Naive thymus-derived CD4-positive, alpha-beta T cell (primary cell): ENCODE results near the gene GNB3. TPM values are rescaled to one million over a fixed set of nuclear protein-coding genes. Genes with fewer than 3 reads are reported as not detected.

Experiments used
- ATAC-seq: fragments of 150-1000 bp; cut with Tn5 transposase; 2 replicates; pipeline ENCODE4 v1.10.0; 2021; ENCODE audit warnings: mild to moderate bottlenecking, moderate library complexity
- CTCF ChIA-PET: fragments of 350-600 bp; sonication (Branson Sonifier 250); formaldehyde crosslinking; loops from one replicate; lab custom pipeline; 2021; ENCODE audit warnings: antibody characterized with exemption; lab: Charles Lee
- POLR2A ChIA-PET: fragments of 350-600 bp; sonication (Branson Sonifier 250); formaldehyde crosslinking; loops from one replicate; lab custom pipeline; 2021; ENCODE audit warnings: antibody characterized with exemption, inconsistent platforms; lab: Charles Lee
- DNase-seq, 9 donors: peaks; one replicate each; pipeline versions ENCODE4 v3.0.0 to v3.0.0-alpha.2; 2020 to 2022; ENCODE audit warnings: mixed read lengths in 1 of 9
- H3K27ac ChIP-seq: one replicate; pipeline ENCODE4 v1.7.0; 2013; ENCODE audit warnings: mild to moderate bottlenecking, low read depth, low read length, moderate library complexity
- H3K27me3 ChIP-seq, 2 donors: one replicate each; pipeline ENCODE4 v1.7.0; 2013; ENCODE audit warnings: low read length in 2 of 2, mild to moderate bottlenecking in 2 of 2, moderate library complexity in 2 of 2; ENCODE audit not compliant: control insufficient read depth in 2 of 2, insufficient read depth in 2 of 2
- H3K36me3 ChIP-seq, 3 experiments: 1 replicate in 2 of 3; 2 replicates in 1 of 3; pipeline ENCODE4 v1.7.0; 2013; ENCODE audit warnings: low read length in 3 of 3, mild to moderate bottlenecking in 3 of 3, moderate library complexity in 1 of 3; ENCODE audit not compliant: insufficient read depth in 3 of 3, control insufficient read depth in 2 of 3
- H3K4me1 ChIP-seq, 2 donors: one replicate each; pipeline ENCODE4 v1.7.0; 2013; ENCODE audit warnings: low read length in 2 of 2, mild to moderate bottlenecking in 2 of 2, moderate library complexity in 1 of 2; ENCODE audit not compliant: control insufficient read depth in 2 of 2, insufficient read depth in 2 of 2
- H3K4me3 ChIP-seq: 2 replicates; pipeline ENCODE4 v1.7.0; 2013; ENCODE audit warnings: mild to moderate bottlenecking, low read length
- H3K9me3 ChIP-seq, 3 experiments: 1 replicate in 2 of 3; 2 replicates in 1 of 3; pipeline ENCODE4 v1.7.0; 2013; ENCODE audit warnings: low read length in 3 of 3; ENCODE audit not compliant: control insufficient read depth in 2 of 3
- H3K27ac Mint-ChIP-seq, 9 donors: one replicate each; pipeline ENCODE4 v1.8.0; 2020 to 2022; ENCODE audit warnings: mixed read lengths in 9 of 9, mild to moderate bottlenecking in 8 of 9, moderate library complexity in 5 of 9, inconsistent platforms in 2 of 9
- H3K27me3 Mint-ChIP-seq, 5 donors: one replicate each; pipeline ENCODE4 v1.8.0; 2021 to 2022; ENCODE audit warnings: mixed read lengths in 5 of 5, mild to moderate bottlenecking in 1 of 5
- H3K36me3 Mint-ChIP-seq, 5 donors: one replicate each; pipeline ENCODE4 v1.8.0; 2020 to 2022; ENCODE audit warnings: mixed read lengths in 5 of 5, mild to moderate bottlenecking in 3 of 5, inconsistent platforms in 1 of 5
- H3K4me1 Mint-ChIP-seq, 7 donors: one replicate each; pipeline ENCODE4 v1.8.0; 2020 to 2022; ENCODE audit warnings: mixed read lengths in 7 of 7, mild to moderate bottlenecking in 3 of 7, inconsistent platforms in 1 of 7
- H3K4me3 Mint-ChIP-seq, 10 donors: one replicate each; pipeline ENCODE4 v1.8.0; 2020 to 2022; ENCODE audit warnings: mild to moderate bottlenecking in 10 of 10, mixed read lengths in 10 of 10, moderate library complexity in 6 of 10, inconsistent platforms in 2 of 10
- H3K9me3 Mint-ChIP-seq, 11 donors: one replicate each; pipeline ENCODE4 v1.8.0; 2020 to 2022; ENCODE audit warnings: mixed read lengths in 11 of 11, mild to moderate bottlenecking in 4 of 11, inconsistent platforms in 1 of 11, moderate library complexity in 1 of 11
- intact Hi-C, 2 donors: fragments of 100-400 bp; cut with micrococcal nuclease; formaldehyde crosslinking; loops; one replicate each; pipeline ENCODE4 v1.15.1; 2023
- polyA plus RNA-seq, 2 donors: library from polyadenylated mRNA; unstranded; fragments of 300-500 nt; fragmentation: Illumina TruSeq; gene quantifications; one replicate each; pipeline ENCODE4 v1.2.3, GENCODE V29; 2021
- total RNA-seq, 6 experiments: library from RNA in 5 of 6; stranded (reverse) in 5 of 6; gene quantifications; 1 replicate in 5 of 6; 2 replicates in 1 of 6; pipeline ENCODE4 v1.2.3 and lab custom pipeline; 2021 to 2026

The GNB3 gene
- total RNA-seq = 10 to 100 TPM in 2 of 5 experiments, 1 to 10 TPM in 2, under 1 TPM in 1; 0.63 to 11.8 (median 3.2) TPM
- polyA plus RNA-seq = under 1 TPM in 1 of 2 donors, not detected in 1; 0.23 TPM
- total RNA-seq (lab: John Stamatoyannopoulos, UW) = 3.4 reads per million, percentile 18 among the genes with 10 or more reads in this experiment

- peaks cover 0 to 3% (median 0%) of the 10 kb centered on the region in 7 donors for H3K4me1 Mint-ChIP-seq
- Histone ChIP-seq H3K4me3 (no peak within 1 kb of the TSS), H3K27ac (no peak within 1 kb of the TSS), H3K9me3 (no peaks in the 10 kb centered on the region), H3K4me1 (peaks cover 0 to 2% of the 10 kb centered on the region in 2 donors), H3K36me3 (peaks cover 0 to 6% (median 0%) of the 10 kb centered on the region in 3 experiments), H3K27me3 (no peaks in the 10 kb centered on the region)
- DNase-seq (no peak), ATAC-seq (no peak)
- H3K27ac Mint-ChIP-seq = no peak within 1 kb of the TSS
- POLR2A ChIA-PET = interaction anchor here (0.5 to 1.6 kb wide), 6 partner anchors 10 to 244 kb away, joined by 3 to 5 read pairs (median 3); partner anchors contain the start of genes CDCA3, MLF2 and SPSB2
- no peaks in the 10 kb centered on the region for H3K9me3 Mint-ChIP-seq
- peaks cover 0 to 10% (median 5%) of the 10 kb centered on the region in 5 donors for H3K36me3 Mint-ChIP-seq
- intact Hi-C loops = no loop called here
- CTCF ChIA-PET = no interaction called here
- no peak within 1 kb of the TSS for H3K4me3 Mint-ChIP-seq
- H3K27me3 Mint-ChIP-seq = no peaks in the 10 kb centered on the region
Measured at GRCh38 chr12:6840761-6841515, at the start of gene GNB3. GNB3 (plus strand) TSS chr12:6840925; CDS start chr12:6841288, 363 bp downstream.

DNA sequence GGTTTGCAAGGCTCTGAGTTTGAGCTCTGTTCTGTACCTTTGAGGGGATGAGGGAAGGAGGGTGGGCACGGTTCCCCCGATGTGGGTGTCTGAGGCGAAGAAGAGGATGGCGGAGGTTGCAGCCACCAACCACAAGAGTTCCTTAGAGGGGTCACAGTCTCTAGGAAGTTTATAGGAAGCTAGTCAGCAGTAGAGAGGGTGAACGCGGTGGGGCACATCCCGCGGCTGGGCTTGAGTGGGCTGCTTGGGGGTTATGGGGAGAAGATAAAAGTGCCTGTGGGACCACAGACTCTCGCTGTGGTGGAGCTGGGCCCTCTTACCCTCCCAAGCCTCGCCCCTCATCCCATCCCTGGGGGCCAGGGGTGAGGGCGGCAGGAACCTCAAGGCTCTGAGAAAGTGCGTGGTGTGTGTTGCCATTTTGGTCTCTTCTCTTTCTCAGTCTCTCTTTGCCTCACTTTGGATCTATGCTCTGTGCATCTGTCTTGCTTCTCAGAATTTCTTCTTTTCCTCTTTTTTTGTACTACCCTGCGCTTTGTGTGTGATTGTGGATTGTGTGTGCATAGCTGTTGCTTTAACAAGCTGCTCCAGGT is 48.7 kb upstream of the GNB3 start:
- intact Hi-C loops = loop anchor here (1.0 to 5.0 kb wide), 4 partner anchors 17 to 105 kb away; partner anchors contain the start of gene ZNF384 (in 1 of the 2)
- Histone ChIP-seq H3K27me3 (no peaks in the 10 kb centered on the region), H3K27ac (peak overlapping the region; percentile 86), H3K4me3 (peak overlapping the region; percentile 87), H3K4me1 (peaks cover 0 to 35% of the 10 kb centered on the region in 2 donors), H3K9me3 (no peaks in the 10 kb centered on the region), H3K36me3 (peaks cover 0 to 20% (median 13%) of the 10 kb centered on the region in 3 experiments)
- no peaks in the 10 kb centered on the region for H3K27me3 Mint-ChIP-seq
- H3K36me3 Mint-ChIP-seq = peaks cover 4 to 37% (median 14%) of the 10 kb centered on the region in 5 donors
- ChIA-PET CTCF (interaction anchor here (0.5 to 2.7 kb wide), 9 partner anchors 9 to 123 kb away, joined by 3 to 18 read pairs (median 7); partner anchors contain the start of gene MLF2), POLR2A (interaction anchor here (0.8 to 3.3 kb wide), 18 partner anchors 9 to 189 kb away, joined by 3 to 29 read pairs (median 6); partner anchors contain the start of genes CDCA3, GPR162, LAG3 and MLF2)
- ATAC-seq (peak; percentile 22), DNase-seq (peak in 2 of 9 donors; percentile 22 to 55)
- peaks cover 51 to 82% (median 71%) of the 10 kb centered on the region in 7 donors for H3K4me1 Mint-ChIP-seq
- H3K4me3 Mint-ChIP-seq = peak overlapping the region; percentile 85 to 99 (median 96)
- peak overlapping the region; percentile 88 to 99 (median 97) for H3K27ac Mint-ChIP-seq
- no peaks in the 10 kb centered on the region for H3K9me3 Mint-ChIP-seq

- CTCF ChIA-PET = interaction anchor here (0.7 to 2.7 kb wide), 11 partner anchors 9 to 172 kb away, joined by 3 to 18 read pairs (median 5); partner anchors contain the start of gene MLF2
Measured at GRCh38 chr12:6792522-6793201, 48.1 kb upstream of the GNB3 start.

GRCh38 chr12:6795088-6795487 is 45.6 kb upstream of the GNB3 start:
- peaks cover 0 to 45% (median 19%) of the 10 kb centered on the region in 3 experiments for H3K36me3 ChIP-seq
- POLR2A ChIA-PET = interaction anchor here (0.7 to 2.2 kb wide), 4 partner anchors 9 to 26 kb away, joined by 3 to 6 read pairs (median 4); no protein-coding TSS in a partner anchor
- Mint-ChIP-seq H3K27ac (peak overlapping the region in 8 of 9 donors; percentile 15 to 97 (median 76)), H3K36me3 (peaks cover 4 to 46% (median 21%) of the 10 kb centered on the region in 5 donors), H3K9me3 (no peaks in the 10 kb centered on the region), H3K4me1 (peaks cover 54 to 90% (median 77%) of the 10 kb centered on the region in 7 donors), H3K4me3 (peak overlapping the region in 8 of 10 donors; percentile 0 to 85 (median 24)), H3K27me3 (no peaks in the 10 kb centered on the region)
- CTCF ChIA-PET = interaction anchor here (0.7 to 1.1 kb wide), 2 partner anchors 17 to 28 kb away, joined by 3 to 4 read pairs; no protein-coding TSS in a partner anchor
- H3K27me3 ChIP-seq = no peaks in the 10 kb centered on the region
- H3K27ac ChIP-seq = no peak overlapping the region
- no peak overlapping the region for H3K4me3 ChIP-seq
- intact Hi-C loops = no loop called here
- ATAC-seq = no peak
- DNase-seq = no peak
- H3K9me3 ChIP-seq = no peaks in the 10 kb centered on the region
- H3K4me1 ChIP-seq = peaks cover 0 to 28% of the 10 kb centered on the region in 2 donors

More at GRCh38 chr12:6792522-6793201, 48.1 kb upstream of the GNB3 start:
- DNase-seq (peak in 7 of 9 donors; percentile 66 to 79 (median 76)), ATAC-seq (peak; percentile 76)
- no peaks in the 10 kb centered on the region for H3K27me3 Mint-ChIP-seq
- H3K9me3 Mint-ChIP-seq = no peaks in the 10 kb centered on the region
- H3K9me3 ChIP-seq = no peaks in the 10 kb centered on the region
- H3K27me3 ChIP-seq = no peaks in the 10 kb centered on the region
- H3K36me3 ChIP-seq = peaks cover 0 to 26% (median 13%) of the 10 kb centered on the region in 3 experiments
- intact Hi-C loops = loop anchor here (1.0 to 5.0 kb wide), 6 partner anchors 9 to 105 kb away; partner anchors contain the start of gene ZNF384 (in 1 of the 2)
- POLR2A ChIA-PET = interaction anchor here (0.6 to 3.3 kb wide), 20 partner anchors 9 to 1232 kb away, joined by 3 to 29 read pairs (median 5); partner anchors contain the start of genes C12orf57, CDCA3, LAG3 and MLF2
- H3K4me3 ChIP-seq = peak overlapping the region; percentile 87
- peaks cover 52 to 84% (median 72%) of the 10 kb centered on the region in 7 donors for H3K4me1 Mint-ChIP-seq
- peaks cover 4 to 37% (median 18%) of the 10 kb centered on the region in 5 donors for H3K36me3 Mint-ChIP-seq
- H3K4me1 ChIP-seq = peaks cover 0 to 29% of the 10 kb centered on the region in 2 donors
- H3K27ac ChIP-seq = peak overlapping the region; percentile 86
- peak overlapping the region; percentile 88 to 99 (median 97) for H3K27ac Mint-ChIP-seq
- H3K4me3 Mint-ChIP-seq = peak overlapping the region; percentile 85 to 99 (median 96)

- H3K4me3 ChIP-seq = no peak overlapping the region
- no peaks in the 10 kb centered on the region for H3K9me3 Mint-ChIP-seq
- H3K4me1 Mint-ChIP-seq = peaks cover 53 to 85% (median 75%) of the 10 kb centered on the region in 7 donors
- H3K4me3 Mint-ChIP-seq = peak overlapping the region in 3 of 10 donors; percentile 2 to 47 (median 45)
- ChIA-PET CTCF (interaction anchor here (0.8 to 1.3 kb wide), 2 partner anchors 60 to 233 kb away, joined by 3 to 4 read pairs; no protein-coding TSS in a partner anchor), POLR2A (interaction anchor here (0.9 to 1.5 kb wide), 5 partner anchors 13 to 32 kb away, joined by 3 to 8 read pairs (median 3); partner anchors contain the start of gene P3H3)
- no peaks in the 10 kb centered on the region for H3K27me3 ChIP-seq
- H3K27ac ChIP-seq = no peak overlapping the region
- H3K9me3 ChIP-seq = no peaks in the 10 kb centered on the region
- peaks cover 4 to 46% (median 21%) of the 10 kb centered on the region in 5 donors for H3K36me3 Mint-ChIP-seq
- peak overlapping the region in 6 of 9 donors; percentile 52 to 97 (median 75) for H3K27ac Mint-ChIP-seq
- DNase-seq (no peak), ATAC-seq (no peak)
- peaks cover 0 to 51% (median 22%) of the 10 kb centered on the region in 3 experiments for H3K36me3 ChIP-seq
- peaks cover 0 to 28% of the 10 kb centered on the region in 2 donors for H3K4me1 ChIP-seq
- no peaks in the 10 kb centered on the region for H3K27me3 Mint-ChIP-seq
- intact Hi-C loops = no loop called here
Measured at GRCh38 chr12:6796576-6796975, 44.1 kb upstream of the GNB3 start.
